Astrocyte of the cerebellum (primary cell): ENCODE measurements around the gene ZNF256.

ENCODE experiments used
- DNase-seq: peaks from one replicate; pipeline ENCODE4 v3.0.0-alpha.2; 2011; ENCODE audit warnings: low read depth
- H3K4me3 ChIP-seq: 2 replicates; pipeline ENCODE4 v1.5.1; 2011; ENCODE audit warnings: mild to moderate bottlenecking, low read depth, low read length, moderate library complexity
- CTCF ChIP-seq: IDR thresholded peaks from 2 replicates; pipeline ENCODE4 v1.5.1; 2012; ENCODE audit warnings: low read length, low read depth, moderate library complexity, mild to moderate bottlenecking; ENCODE audit errors: missing control alignments
- in situ Hi-C: cut with HindIII; loops from 2 replicates; pipeline ENCODE4 v1.10.0; 2017; ENCODE audit warnings: low sequenced_read_pairs

The ZNF256 gene

GRCh38 chr19:57903618-57904184 lies 43.8 kb downstream of the ZNF256 start:
- TF ChIP-seq CTCF: no peak
- no peak overlapping the region for H3K4me3 ChIP-seq
- in situ Hi-C loops: no loop called here
- DNase-seq: no peak

GRCh38 chr19:57900311-57900710 lies 47.2 kb downstream of the ZNF256 start:
- in situ Hi-C loops: no loop called here
- DNase-seq: no peak
- TF ChIP-seq CTCF: no peak
- H3K4me3 ChIP-seq: no peak overlapping the region
